Measurements from ENCODE around the gene NCBP2L.
"Not testable (repeated sequence)": the region's sequence is repeated elsewhere in the genome, so short reads cannot be mapped to it uniquely, and the experiment has no call there.

NCBP2L gene

DNA sequence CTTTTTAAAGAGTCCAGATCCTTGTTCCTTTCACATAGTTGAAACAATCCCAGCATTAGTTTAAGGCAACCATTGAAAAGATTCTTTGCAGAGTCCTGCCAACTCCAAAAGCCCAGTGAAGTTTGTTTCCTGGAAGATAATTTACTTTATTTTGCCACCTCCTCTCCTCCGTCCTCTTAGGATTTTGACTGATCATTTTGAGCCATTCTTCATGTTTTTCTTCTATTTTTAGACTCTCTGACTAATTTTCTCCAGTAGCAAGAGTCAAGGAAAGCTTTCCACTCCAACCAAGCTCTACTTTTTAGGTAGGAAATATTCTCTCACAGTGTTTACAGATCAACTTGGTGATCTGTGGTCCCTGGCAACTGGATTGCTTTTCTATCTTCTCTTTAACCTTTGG, 10.3 kb downstream of the NCBP2L start:
- TF ChIP-seq, protein P1, sequence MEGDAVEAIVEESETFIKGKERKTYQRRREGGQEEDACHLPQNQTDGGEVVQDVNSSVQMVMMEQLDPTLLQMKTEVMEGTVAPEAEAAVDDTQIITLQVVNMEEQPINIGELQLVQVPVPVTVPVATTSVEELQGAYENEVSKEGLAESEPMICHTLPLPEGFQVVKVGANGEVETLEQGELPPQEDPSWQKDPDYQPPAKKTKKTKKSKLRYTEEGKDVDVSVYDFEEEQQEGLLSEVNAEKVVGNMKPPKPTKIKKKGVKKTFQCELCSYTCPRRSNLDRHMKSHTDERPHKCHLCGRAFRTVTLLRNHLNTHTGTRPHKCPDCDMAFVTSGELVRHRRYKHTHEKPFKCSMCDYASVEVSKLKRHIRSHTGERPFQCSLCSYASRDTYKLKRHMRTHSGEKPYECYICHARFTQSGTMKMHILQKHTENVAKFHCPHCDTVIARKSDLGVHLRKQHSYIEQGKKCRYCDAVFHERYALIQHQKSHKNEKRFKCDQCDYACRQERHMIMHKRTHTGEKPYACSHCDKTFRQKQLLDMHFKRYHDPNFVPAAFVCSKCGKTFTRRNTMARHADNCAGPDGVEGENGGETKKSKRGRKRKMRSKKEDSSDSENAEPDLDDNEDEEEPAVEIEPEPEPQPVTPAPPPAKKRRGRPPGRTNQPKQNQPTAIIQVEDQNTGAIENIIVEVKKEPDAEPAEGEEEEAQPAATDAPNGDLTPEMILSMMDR (IDR thresholded peaks at IDR 0.05; ENCODE audit: low read depth, low read length), result no peak
- peak; percentile 4 to 18 for DNase-seq (ENCODE audit: low read depth in 2 of 2)
- no peak overlapping the region for H3K4me3 ChIP-seq (replicated peaks in 1 of 2; ENCODE audit: low read depth in 2 of 2, low read length in 2 of 2)

DNA sequence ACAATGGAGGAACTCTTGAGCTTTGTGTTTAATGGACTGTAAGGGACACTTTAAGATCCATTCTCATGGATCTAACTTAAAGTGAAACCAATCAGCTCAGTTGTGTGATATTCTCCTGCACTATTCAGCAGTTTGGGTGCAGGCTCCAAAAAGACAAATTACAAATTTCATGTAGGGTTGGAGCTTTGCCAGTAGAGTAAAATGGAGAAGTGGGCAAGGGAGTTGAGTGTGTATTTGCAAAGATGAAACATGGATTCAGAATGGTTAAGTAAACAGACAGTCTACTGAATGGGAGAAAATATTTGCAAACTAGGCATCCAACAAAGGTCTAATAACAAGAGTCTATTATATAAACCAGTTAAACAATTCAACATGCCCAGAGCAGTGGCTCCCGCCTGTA, 26.9 kb downstream of the NCBP2L start:
- no peak for DNase-seq (ENCODE audit: low read depth in 2 of 2)
- H3K4me3 ChIP-seq (replicated peaks in 1 of 2; ENCODE audit: low read depth in 2 of 2, low read length in 2 of 2), result no peak overlapping the region
- TF ChIP-seq, protein P1 (IDR thresholded peaks at IDR 0.05; ENCODE audit: low read depth, low read length), result no peak

DNA sequence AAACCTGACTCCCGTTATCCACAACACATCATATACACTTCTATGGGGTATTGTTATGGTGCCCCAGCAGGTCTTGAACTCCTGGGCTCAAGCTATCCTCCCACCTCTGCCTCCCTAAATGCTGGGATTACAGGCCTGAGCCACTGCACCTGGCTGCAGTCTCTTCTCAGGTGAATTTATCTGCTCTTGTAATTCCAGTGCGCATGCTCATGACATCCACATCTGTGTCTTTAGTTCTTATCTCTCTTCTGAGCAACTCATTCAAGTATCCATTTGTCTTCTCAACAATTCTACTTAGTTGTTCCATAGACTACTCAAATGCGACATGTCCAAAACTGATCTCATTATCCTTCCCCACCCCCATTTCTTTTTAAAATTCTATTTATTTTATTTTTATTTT, 27.6 kb downstream of the NCBP2L start:
- H3K4me3 ChIP-seq (replicated peaks in 1 of 2; ENCODE audit: low read depth in 2 of 2, low read length in 2 of 2), result no peak overlapping the region
- no peak for DNase-seq (ENCODE audit: low read depth in 2 of 2)
- TF ChIP-seq, protein P1 (IDR thresholded peaks at IDR 0.05; ENCODE audit: low read depth, low read length), result no peak

DNA sequence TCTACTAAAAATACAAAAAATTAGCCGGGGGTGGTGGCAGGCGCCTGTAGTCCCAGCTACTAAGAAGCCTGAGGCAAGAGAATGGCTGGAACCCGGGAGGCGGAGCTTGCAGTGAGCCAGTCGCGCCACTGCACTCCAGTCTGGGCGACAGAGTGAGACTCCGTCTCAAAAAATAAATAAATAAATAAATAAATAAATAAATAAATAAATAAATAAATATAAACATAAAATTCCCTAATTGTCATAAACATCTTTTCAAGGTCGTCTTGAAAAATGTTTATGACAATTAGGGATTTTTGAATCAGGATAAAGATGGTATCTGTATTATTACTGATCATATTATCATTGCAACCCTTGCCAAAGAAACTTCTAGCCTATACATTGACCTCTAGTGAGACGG, 32.5 kb downstream of the NCBP2L start:
- not testable (repeated sequence) for H3K4me3 ChIP-seq (replicated peaks in 1 of 2; ENCODE audit: low read depth in 2 of 2, low read length in 2 of 2); DNase-seq (ENCODE audit: low read depth in 2 of 2)

DNA sequence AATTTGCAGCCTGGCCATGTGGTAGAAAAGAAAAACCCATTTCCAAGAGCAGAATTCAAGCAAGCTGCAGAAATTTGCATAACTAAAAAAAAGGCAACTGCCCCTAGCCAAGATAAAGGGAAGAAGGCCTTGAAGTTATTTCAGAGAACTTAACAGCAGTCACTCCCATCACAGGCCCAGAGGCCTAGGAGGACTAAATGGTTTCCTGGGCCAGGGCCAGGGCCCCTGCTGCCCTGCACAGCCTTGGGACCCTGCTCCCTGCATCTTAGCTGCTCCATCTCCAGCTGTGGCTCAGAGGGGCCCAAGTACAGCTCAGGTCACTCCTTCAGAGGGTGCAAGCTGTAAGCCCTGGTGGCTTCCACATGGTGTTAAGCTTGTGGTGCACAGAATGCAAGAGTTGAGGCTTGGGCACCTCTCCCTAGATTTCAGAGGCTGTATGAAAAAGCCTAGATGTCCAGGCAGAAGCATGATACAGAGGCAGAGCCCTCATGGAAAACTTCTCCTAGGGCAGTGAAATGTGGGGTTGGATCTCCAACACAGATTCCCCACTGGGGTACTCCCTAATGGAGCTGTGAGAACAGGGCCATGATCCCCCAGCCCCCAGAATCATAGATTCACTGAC, 41.5 kb downstream of the NCBP2L start:
- TF ChIP-seq, protein P1 (IDR thresholded peaks at IDR 0.05; ENCODE audit: low read depth, low read length), result no peak
- H3K4me3 ChIP-seq (replicated peaks in 1 of 2; ENCODE audit: low read depth in 2 of 2, low read length in 2 of 2), result no peak overlapping the region
- DNase-seq (ENCODE audit: low read depth in 2 of 2), result no peak

DNA sequence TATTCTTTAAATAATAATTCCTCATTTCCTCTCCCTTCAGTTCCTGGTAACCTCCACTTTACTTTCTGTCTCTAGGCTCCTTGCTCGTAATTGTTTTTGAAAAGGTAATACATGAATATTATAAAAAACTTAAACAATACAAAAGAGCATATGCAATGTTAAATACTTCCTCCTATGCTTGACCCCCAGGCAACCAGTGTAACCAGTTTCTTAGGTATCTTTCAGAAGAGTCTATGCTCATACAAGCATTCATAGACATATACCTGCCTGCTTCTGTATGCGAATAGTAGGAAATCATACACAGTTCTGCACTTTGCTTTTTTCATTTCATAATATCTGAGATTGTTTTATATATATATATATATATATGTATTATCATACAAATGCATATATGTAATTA, 45.5 kb downstream of the NCBP2L start:
- H3K4me3 ChIP-seq (replicated peaks in 1 of 2; ENCODE audit: low read depth in 2 of 2, low read length in 2 of 2), result no peak overlapping the region
- TF ChIP-seq, protein P1 (IDR thresholded peaks at IDR 0.05; ENCODE audit: low read depth, low read length), result no peak
- DNase-seq (ENCODE audit: low read depth in 2 of 2), result no peak

DNA sequence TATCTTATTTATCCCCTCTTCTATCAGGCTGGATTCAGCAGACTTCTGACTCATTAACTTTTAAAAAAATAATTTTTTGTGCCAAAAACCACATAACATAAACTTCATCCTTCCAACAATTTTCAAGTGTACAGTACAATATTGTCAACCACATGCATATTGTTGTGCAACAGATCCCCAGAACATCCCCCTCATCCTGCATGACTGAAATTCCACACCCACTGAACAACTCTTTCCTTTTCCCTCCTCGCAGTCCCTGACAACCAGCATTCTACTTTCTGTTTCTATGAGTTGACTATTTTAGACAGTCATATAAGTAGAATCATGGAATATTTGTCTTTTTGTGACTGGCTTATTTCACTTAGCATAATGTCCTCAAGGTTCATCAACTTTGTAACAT, 45.9 kb downstream of the NCBP2L start:
- DNase-seq (ENCODE audit: low read depth in 2 of 2), result peak; percentile 86 to 87
- TF ChIP-seq, protein P1 (IDR thresholded peaks at IDR 0.05; ENCODE audit: low read depth, low read length), result no peak
- no peak overlapping the region for H3K4me3 ChIP-seq (replicated peaks in 1 of 2; ENCODE audit: low read depth in 2 of 2, low read length in 2 of 2)
